A673 (cell line): ENCODE data around the gene CPLX1.

ENCODE experiments used
- CTCF ChIP-seq: fragments of 300-800, 200-600 bp; sonication (generic); conservative IDR thresholded peaks from 2 replicates; pipeline ENCODE4 v1.5.1; 2017; ENCODE audit warnings: low read depth, mild to moderate bottlenecking, antibody characterized with exemption, low read length, moderate library complexity, mixed read lengths
- EZH2 ChIP-seq: fragments of 200-600 bp; sonication (generic); IDR thresholded peaks from 2 replicates; pipeline ENCODE4 v1.6.1; 2017; ENCODE audit warnings: borderline replicate concordance, low read depth, mild to moderate bottlenecking, mixed read lengths, antibody characterized with exemption, low read length; ENCODE audit not compliant: poor library complexity, severe bottlenecking

DNA sequence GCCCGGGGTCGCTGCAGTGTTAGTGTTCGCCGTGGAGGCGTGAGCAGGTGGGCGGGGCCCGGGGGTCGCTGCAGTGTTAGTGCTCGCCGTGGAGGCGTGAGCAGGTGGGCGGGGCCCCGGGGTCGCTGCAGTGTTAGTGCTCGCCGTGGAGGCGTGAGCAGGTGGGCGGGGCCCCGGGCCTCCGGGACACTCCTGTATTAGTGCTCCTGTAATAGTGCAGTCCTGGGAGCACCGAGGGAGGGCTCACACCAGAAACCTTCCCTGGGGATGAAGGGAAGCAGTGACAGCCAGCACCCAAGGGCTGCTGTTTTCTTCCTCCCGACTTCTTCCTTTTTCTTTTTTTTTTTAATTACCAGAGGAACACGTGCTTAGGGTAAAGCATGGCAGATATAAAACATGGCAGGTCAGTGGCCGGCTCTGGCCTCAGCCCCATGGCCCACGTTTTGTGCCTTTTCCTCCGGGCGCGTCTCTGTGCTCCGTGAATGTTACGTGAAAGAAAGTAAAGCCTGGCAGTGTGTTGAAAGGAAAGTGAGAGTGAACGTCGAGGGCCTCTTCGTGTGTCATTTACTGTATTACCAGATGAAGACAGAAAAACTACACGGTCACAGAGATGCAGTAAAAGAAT is 78.3 kb downstream of the CPLX1 start:
- TF ChIP-seq CTCF (no peak), EZH2 (no peak)
